K562 (cell line): Measurements from ENCODE around the gene PAF1. TPM values are rescaled to one million over a fixed set of nuclear protein-coding genes. Genes with fewer than 3 reads are reported as not detected.

Experiments used
- CHD4 ChIP-seq: fragments of 200-600 bp; sonication (generic); IDR thresholded peaks from 3 replicates; pipeline ENCODE4 v1.6.1; 2012; ENCODE audit warnings: low read depth, mild to moderate bottlenecking, mixed read lengths, low read length, inconsistent platforms; ENCODE audit not compliant: insufficient read depth, insufficient replicate concordance, poor library complexity, severe bottlenecking
- CTBP1 ChIP-seq: fragments of 450-650 bp; IDR thresholded peaks from 2 replicates; pipeline ENCODE4 v1.6.1; 2016; ENCODE audit warnings: borderline replicate concordance
- DLX4 ChIP-seq: fragments of 250-450 bp; sonication (Bioruptor Pico); IDR thresholded peaks from 2 replicates; pipeline ENCODE4 v1.6.1; 2021; ENCODE audit warnings: mild to moderate bottlenecking
- EP400 ChIP-seq: fragments of 450-650 bp; IDR thresholded peaks from 2 replicates; pipeline ENCODE4 v1.6.1; 2017; ENCODE audit warnings: antibody characterized with exemption, mild to moderate bottlenecking, moderate library complexity
- HDGF ChIP-seq: fragments of 450-650 bp; IDR thresholded peaks from 2 replicates; pipeline ENCODE4 v1.6.1; 2016
- SFPQ ChIP-seq: fragments of 200-400 bp; formaldehyde crosslinking; IDR thresholded peaks from 2 replicates; pipeline ENCODE4 v1.6.1; 2017; ENCODE audit warnings: mild to moderate bottlenecking, low read depth, low read length, moderate library complexity
- TOE1 ChIP-seq, 2 experiments: fragments of 450-650 bp in 1 of 2; sonication (generic) in 1 of 2; formaldehyde crosslinking in 1 of 2; IDR thresholded peaks; 2 replicates each; pipeline versions ENCODE4 v1.7.1 to v1.8.0; 2016 to 2022; ENCODE audit warnings: borderline replicate concordance in 2 of 2, mild to moderate bottlenecking in 2 of 2, antibody characterized with exemption in 1 of 2, inconsistent platforms in 1 of 2, low read depth in 1 of 2, missing genetic modification reagents in 1 of 2, moderate library complexity in 1 of 2
- ZNF347 ChIP-seq: fragments of 450-650 bp; formaldehyde crosslinking; IDR thresholded peaks from 2 replicates; pipeline ENCODE4 v1.4.0; 2020; ENCODE audit warnings: low read depth, mild to moderate bottlenecking, moderate library complexity
- ZNF518B ChIP-seq: fragments of 250-450 bp; sonication (Bioruptor Pico); IDR thresholded peaks from 2 replicates; pipeline ENCODE4 v1.5.0; 2021; ENCODE audit warnings: mild to moderate bottlenecking, moderate library complexity
- ZNF644 ChIP-seq: fragments of 200-800 bp; sonication (Bioruptor generic); IDR thresholded peaks from 2 replicates; pipeline ENCODE4 v1.6.1; 2016; ENCODE audit warnings: low read depth, missing genetic modification characterization, missing compliant biosample characterization
- polyA plus RNA-seq, 8 experiments: library from polyadenylated mRNA; depleted of rRNA in 4 of 8; stranded (reverse) in 5 of 8; unstranded in 3 of 8; fragments of >200 nt; fragmentation: Nextera tagmentation in 2 of 8; fragmentation: Illumina TruSeq in 1 of 8; extraction: Ambion mirVana in 2 of 8; extraction: Trizol in 1 of 8; gene quantifications; 2 replicates each; pipeline versions ENCODE4 v1.2.1 to v1.2.3, GENCODE V29; 2011 to 2014; ENCODE audit warnings: inconsistent platforms in 1 of 8, missing spikeins in 1 of 8
- total RNA-seq, 7 experiments: library from RNA; depleted of rRNA in 6 of 7; stranded (reverse); fragments of >200 nt in 6 of 7; fragmentation: Illumina TruSeq in 2 of 7; extraction: Trizol in 2 of 7; gene quantifications; 2 replicates each; pipeline versions ENCODE4 v1.2.1 to v1.2.3, GENCODE V29; 2011 to 2021; ENCODE audit warnings: low replicate concordance in 1 of 7
- TF ChIP-seq, protein P1 (sequence below): fragments of 250-450 bp; sonication (Bioruptor Pico); IDR thresholded peaks from 2 replicates; pipeline ENCODE4 v1.4.0; 2020; ENCODE audit warnings: mild to moderate bottlenecking
- TF ChIP-seq, protein P2 (sequence below): IDR thresholded peaks from 3 replicates; pipeline ENCODE4 v1.6.1; 2011; ENCODE audit warnings: borderline replicate concordance, mild to moderate bottlenecking; ENCODE audit not compliant: insufficient read length, insufficient read depth
- TF ChIP-seq, protein P3 (sequence below): fragments of 250-450 bp; sonication (Bioruptor Pico); IDR thresholded peaks from 2 replicates; pipeline ENCODE4 v1.8.0; 2022; ENCODE audit warnings: inconsistent platforms

The PAF1 gene
- total and polyA plus RNA-seq, 9 of the 15 experiments (the other 6 are each of a cell fraction or from before 2014, with no cell fraction given): 1.5 to 45.0 (median 33.8) TPM

DNA sequence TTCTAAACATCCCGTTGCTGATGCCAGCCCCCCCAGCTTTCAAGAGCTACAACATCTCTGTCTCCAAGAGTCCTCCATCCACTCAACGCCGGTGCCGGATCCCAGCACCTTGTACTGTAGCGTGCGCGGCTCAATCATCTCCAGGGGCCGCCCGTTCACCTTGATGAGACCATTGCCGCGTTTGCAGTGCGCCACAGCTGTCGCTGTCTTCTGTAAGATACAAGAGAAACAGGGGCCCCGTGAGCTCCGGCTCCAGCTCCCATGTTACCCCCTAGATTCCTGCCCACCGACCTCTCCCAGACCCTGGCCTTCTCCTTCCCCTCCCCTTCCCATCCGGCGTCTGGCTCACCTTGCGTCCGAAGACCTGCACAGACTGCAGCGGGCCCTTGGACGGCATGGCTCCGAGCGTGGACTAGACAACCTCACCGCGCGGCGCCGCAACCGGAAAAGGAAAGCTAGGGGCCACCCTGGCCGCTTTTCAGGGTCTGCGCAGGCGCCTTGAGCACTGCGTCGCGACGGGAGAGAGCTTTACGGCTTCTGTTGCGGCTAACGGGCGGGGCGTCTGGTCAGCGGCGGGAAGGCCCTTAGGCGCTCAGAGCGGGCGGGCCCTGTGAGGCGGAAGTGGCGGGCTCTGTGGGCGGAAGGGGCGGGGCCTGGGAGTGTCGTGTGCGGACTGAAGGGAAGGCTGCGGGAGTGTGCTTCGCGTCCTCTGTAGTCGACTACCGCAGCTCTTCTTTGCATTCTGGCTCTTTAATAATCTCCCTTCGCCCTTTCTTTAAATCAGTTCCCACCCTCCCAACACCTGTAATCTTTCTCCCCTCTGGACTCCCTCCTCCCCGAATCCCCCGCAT, 44.8 kb upstream of the PAF1 start, which contains the start of gene RPS16 (continued):
- TF ChIP-seq, protein P1, sequence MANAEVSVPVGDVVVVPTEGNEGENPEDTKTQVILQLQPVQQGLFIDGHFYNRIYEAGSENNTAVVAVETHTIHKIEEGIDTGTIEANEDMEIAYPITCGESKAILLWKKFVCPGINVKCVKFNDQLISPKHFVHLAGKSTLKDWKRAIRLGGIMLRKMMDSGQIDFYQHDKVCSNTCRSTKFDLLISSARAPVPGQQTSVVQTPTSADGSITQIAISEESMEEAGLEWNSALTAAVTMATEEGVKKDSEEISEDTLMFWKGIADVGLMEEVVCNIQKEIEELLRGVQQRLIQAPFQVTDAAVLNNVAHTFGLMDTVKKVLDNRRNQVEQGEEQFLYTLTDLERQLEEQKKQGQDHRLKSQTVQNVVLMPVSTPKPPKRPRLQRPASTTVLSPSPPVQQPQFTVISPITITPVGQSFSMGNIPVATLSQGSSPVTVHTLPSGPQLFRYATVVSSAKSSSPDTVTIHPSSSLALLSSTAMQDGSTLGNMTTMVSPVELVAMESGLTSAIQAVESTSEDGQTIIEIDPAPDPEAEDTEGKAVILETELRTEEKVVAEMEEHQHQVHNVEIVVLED (CRISPR knock-in tag): no peak
- peak; percentile 66 for TF ChIP-seq CTBP1
- no peak for TF ChIP-seq SFPQ
- no peak for TF ChIP-seq TOE1 (IDR thresholded peaks at IDR 0.05; ENCODE audit: borderline replicate concordance)
- no peak for TF ChIP-seq TOE1 (CRISPR knock-in tag; IDR thresholded peaks at IDR 0.05; ENCODE audit: borderline replicate concordance, low read depth)
- TF ChIP-seq, protein P2, sequence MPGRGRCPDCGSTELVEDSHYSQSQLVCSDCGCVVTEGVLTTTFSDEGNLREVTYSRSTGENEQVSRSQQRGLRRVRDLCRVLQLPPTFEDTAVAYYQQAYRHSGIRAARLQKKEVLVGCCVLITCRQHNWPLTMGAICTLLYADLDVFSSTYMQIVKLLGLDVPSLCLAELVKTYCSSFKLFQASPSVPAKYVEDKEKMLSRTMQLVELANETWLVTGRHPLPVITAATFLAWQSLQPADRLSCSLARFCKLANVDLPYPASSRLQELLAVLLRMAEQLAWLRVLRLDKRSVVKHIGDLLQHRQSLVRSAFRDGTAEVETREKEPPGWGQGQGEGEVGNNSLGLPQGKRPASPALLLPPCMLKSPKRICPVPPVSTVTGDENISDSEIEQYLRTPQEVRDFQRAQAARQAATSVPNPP: no peak
- no peak for TF ChIP-seq DLX4 (CRISPR knock-in tag)
- TF ChIP-seq, protein P3, sequence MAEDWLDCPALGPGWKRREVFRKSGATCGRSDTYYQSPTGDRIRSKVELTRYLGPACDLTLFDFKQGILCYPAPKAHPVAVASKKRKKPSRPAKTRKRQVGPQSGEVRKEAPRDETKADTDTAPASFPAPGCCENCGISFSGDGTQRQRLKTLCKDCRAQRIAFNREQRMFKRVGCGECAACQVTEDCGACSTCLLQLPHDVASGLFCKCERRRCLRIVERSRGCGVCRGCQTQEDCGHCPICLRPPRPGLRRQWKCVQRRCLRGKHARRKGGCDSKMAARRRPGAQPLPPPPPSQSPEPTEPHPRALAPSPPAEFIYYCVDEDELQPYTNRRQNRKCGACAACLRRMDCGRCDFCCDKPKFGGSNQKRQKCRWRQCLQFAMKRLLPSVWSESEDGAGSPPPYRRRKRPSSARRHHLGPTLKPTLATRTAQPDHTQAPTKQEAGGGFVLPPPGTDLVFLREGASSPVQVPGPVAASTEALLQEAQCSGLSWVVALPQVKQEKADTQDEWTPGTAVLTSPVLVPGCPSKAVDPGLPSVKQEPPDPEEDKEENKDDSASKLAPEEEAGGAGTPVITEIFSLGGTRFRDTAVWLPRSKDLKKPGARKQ: no peak
- TF ChIP-seq CHD4: no peak
- no peak for TF ChIP-seq HDGF
- TF ChIP-seq ZNF518B (CRISPR knock-in tag): no peak
- TF ChIP-seq ZNF347: no peak
- peak; percentile 99 for TF ChIP-seq EP400
- no peak for TF ChIP-seq ZNF644 (tag)
